ENCODE results near the gene RAB40AL.
"Not testable (repeated sequence)": the region's sequence is repeated elsewhere in the genome, so short reads cannot be mapped to it uniquely, and the experiment has no call there.

Gene RAB40AL, protein sequence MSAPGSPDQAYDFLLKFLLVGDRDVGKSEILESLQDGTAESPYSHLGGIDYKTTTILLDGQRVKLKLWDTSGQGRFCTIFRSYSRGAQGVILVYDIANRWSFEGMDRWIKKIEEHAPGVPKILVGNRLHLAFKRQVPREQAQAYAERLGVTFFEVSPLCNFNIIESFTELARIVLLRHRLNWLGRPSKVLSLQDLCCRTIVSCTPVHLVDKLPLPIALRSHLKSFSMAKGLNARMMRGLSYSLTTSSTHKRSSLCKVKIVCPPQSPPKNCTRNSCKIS

DNA sequence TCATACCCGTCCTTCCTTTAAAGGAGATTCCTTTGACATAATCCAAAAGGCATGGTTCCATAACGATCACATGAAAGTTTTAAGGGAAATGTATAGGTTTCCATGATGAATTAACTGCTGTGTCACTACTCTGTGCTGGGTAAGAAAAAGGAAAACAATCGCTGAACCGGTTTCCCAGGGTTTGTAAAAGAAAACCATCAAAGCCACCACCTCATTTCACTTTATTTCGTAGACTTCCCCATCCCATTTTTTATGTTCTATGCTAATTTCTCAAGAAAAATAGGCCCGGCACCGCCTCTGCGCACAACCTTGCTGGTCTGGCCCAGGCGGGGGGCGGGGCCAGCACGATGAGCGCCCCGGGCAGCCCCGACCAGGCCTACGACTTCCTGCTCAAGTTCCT lies at the start of gene RAB40AL:
Gene RAB40AL, plus strand, starts transcription at position 301 of the 400 bp plus-strand sequence. Its CDS starts 47 bp downstream, at position 348.
- H3K4me3 Mint-ChIP-seq; ATAC-seq (ENCODE audit: low read depth); H3K36me3 Mint-ChIP-seq; H3K27me3 Mint-ChIP-seq; H3K9me3 Mint-ChIP-seq; H3K4me1 Mint-ChIP-seq; DNase-seq (ENCODE audit: low spot score in 2 of 2); H3K27ac Mint-ChIP-seq: not testable (repeated sequence)

DNA sequence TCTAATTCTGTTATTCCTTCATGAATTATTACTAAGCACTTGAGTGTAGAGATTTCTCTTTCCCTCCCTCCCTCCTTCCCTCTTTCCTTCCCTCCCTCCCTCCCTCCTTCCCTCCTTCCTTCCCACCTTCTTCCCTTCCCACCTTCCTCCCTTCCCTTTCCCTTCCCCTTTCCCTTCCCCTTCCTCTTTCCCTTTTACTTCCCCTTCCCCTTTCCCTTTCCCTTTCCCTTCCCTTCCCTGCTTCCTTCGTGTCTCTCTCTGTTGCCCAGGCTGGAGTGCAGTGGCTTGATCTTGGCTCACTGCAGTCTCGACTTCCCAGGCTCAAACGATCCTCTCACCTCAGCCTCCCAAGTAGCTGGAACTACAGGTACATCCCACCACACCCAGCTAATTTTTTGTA lies 49.4 kb upstream of the RAB40AL start:
- Mint-ChIP-seq H3K4me1 (no peaks in the 10 kb centered on the region), H3K27ac (no peak overlapping the region), H3K9me3 (no peaks in the 10 kb centered on the region), H3K4me3 (no peak overlapping the region), H3K36me3 (peaks cover 5% of the 10 kb centered on the region), H3K27me3 (no peaks in the 10 kb centered on the region)
- ATAC-seq (ENCODE audit: low read depth) (no peak), DNase-seq (ENCODE audit: low spot score in 2 of 2) (no peak)

DNA sequence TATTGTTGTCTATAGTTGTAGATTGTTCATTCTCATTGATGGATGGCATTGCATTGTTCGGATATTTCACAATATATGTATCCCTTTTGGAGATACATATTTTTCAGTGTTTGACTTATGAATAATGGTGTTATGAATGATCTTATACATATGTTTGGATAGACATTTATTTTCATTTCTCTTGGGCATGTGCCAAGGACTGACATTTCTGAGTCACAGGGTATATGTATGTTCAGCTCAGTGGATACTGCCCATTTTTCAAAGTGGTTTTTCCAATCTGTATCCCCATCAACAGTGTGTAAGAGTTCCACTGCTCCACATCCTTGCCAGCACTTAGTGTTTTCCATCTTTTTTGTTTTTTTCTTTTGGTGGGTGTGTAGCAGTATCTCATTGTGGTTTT lies 45.0 kb upstream of the RAB40AL start:
- peaks cover 7% of the 10 kb centered on the region for H3K36me3 Mint-ChIP-seq
- H3K9me3 Mint-ChIP-seq = no peaks in the 10 kb centered on the region
- no peak overlapping the region for H3K4me3 Mint-ChIP-seq
- H3K27me3 Mint-ChIP-seq = no peaks in the 10 kb centered on the region
- DNase-seq (ENCODE audit: low spot score in 2 of 2) (no peak), ATAC-seq (ENCODE audit: low read depth) (no peak)
- no peaks in the 10 kb centered on the region for H3K4me1 Mint-ChIP-seq
- no peak overlapping the region for H3K27ac Mint-ChIP-seq

DNA sequence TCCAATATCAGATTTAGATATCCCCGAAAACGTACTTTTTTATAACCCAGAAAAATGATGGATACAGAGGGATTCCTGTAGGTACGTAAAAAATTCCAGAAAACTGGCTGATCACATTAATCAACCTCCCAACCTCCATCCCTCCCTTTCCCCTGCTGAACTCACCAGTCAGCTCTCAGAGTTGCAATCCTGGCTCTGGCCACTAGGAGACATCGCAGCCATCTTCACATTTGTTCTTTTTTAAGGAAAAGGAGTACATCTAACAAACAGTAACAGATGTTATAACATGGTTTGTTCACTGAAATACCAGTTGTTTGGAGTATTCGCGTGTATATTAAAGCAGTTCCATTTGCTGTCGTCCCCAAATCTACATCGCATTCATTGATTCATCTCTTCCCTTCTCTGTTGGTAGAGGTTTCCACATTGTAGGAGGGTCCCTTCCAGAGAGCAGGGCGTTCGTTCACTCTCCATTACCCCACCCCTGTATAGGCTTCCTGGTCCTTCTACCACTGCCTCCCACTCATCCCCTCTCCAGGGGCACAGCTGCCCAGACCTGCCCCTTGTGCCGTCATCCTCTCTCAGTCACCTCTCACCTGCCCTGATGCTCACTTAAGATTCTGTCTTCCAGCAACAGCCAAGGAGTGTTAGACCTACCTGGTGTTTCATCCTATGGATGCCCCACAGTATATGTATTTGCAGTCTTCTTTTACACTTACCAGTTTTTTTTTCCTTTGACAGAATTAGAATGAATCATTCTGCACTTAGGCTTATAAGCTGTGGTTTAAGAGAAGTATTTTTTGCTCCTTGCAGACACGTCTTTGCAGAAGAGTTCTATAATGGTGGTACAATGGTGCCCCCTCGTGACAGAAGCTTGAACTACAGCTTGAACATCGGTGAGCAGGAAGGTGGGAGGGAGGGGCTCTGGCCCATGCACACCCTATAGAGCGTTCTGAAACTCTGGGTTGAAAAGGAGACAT lies 36.8 kb upstream of the RAB40AL start:
- Mint-ChIP-seq H3K9me3 (peaks cover 2% of the 10 kb centered on the region), H3K36me3 (peaks cover 13% of the 10 kb centered on the region), H3K4me1 (peaks cover 6% of the 10 kb centered on the region), H3K4me3 (peak overlapping the region; percentile 40), H3K27me3 (no peaks in the 10 kb centered on the region), H3K27ac (no peak overlapping the region)
- ATAC-seq (ENCODE audit: low read depth) = peak; percentile 72
- DNase-seq (ENCODE audit: low spot score in 2 of 2) = peak; percentile 55 to 69

DNA sequence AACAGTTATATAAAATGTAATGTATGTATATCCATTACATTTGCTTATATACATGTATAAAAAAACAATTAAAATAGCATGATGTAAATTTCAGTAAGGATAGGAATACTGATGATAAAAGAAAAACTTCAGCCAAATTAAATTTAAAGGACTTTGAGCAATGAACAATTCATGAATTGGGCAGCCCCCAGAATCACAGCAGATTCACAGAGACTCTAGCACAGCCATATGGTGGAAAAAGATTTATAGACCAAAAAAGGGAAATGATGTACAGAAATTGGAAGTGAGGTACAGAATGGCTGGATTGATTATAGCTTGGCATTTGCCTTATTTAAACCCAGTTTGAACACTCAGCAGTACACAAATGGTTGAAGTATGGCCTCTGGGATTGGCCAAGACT lies 34.7 kb upstream of the RAB40AL start:
- Mint-ChIP-seq H3K27me3 (no peaks in the 10 kb centered on the region), H3K4me1 (peaks cover 6% of the 10 kb centered on the region), H3K4me3 (no peak overlapping the region), H3K27ac (no peak overlapping the region), H3K36me3 (peaks cover 17% of the 10 kb centered on the region), H3K9me3 (peaks cover 2% of the 10 kb centered on the region)
- ATAC-seq (ENCODE audit: low read depth) = no peak
- no peak for DNase-seq (ENCODE audit: low spot score in 2 of 2)

DNA sequence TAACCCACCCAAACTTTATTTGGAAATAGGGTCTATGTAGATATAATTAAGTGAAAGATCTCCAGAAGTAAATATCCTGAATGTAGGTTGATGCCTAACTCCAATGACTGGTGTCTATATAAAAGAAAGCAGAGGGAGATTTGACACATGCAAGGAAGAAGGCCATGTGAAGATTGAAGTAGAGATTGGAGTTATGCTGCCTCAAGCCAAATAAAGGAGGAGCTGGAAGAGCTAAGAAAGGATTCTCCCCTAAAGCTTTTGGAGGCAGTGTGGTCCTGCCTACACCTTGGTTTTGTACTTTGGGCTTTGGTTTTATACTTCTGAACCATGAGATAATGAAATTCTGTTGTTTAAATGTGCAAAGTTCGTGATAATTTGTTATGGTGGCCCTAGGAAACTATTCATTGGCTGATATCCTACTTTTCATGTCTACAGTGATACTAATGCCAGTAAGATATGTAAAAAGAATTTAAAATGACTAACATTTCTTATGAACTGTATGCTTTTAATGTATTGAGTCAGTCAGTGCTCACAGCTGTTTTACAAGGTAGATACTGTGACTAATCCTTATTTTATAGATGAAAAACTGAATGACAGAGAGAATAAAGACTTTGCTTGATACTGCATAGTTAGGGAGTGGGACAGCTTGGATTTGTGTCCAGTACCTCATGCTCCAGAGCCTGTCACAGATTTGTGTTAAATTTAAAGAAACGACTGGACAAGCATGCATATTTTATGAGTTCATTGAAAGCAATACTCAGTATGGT lies 5.9 kb upstream of the RAB40AL start:
- Mint-ChIP-seq H3K27ac (no peak overlapping the region), H3K4me1 (no peaks in the 10 kb centered on the region), H3K36me3 (no peaks in the 10 kb centered on the region), H3K27me3 (no peaks in the 10 kb centered on the region), H3K9me3 (no peaks in the 10 kb centered on the region), H3K4me3 (no peak overlapping the region)
- DNase-seq (ENCODE audit: low spot score in 2 of 2) (no peak), ATAC-seq (ENCODE audit: low read depth) (no peak)

DNA sequence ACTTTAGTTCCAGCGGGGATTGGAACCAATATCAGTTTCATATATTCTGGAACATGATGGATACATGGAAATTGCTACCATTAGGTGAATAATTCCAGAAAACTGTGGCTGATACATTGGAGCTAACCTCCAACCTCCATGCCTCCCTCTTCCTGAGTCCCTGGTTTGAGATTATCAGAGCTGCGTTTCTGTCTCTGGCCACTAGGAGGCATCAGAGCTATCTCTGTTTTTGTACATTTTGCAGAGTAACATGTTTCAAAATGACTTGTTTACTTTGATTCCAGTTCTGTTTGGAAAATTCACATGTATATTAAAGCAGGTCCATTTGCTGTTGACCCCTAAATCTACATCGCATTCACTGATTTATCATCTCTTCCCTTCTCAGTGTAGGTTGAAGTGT lies 2.4 kb upstream of the RAB40AL start:
- H3K9me3 Mint-ChIP-seq = no peaks in the 10 kb centered on the region
- H3K36me3 Mint-ChIP-seq = no peaks in the 10 kb centered on the region
- DNase-seq (ENCODE audit: low spot score in 2 of 2) (peak in 1 of 2 donors; percentile 26), ATAC-seq (ENCODE audit: low read depth) (no peak)
- no peaks in the 10 kb centered on the region for H3K27me3 Mint-ChIP-seq
- no peak overlapping the region for H3K27ac Mint-ChIP-seq
- no peaks in the 10 kb centered on the region for H3K4me1 Mint-ChIP-seq
- no peak overlapping the region for H3K4me3 Mint-ChIP-seq

DNA sequence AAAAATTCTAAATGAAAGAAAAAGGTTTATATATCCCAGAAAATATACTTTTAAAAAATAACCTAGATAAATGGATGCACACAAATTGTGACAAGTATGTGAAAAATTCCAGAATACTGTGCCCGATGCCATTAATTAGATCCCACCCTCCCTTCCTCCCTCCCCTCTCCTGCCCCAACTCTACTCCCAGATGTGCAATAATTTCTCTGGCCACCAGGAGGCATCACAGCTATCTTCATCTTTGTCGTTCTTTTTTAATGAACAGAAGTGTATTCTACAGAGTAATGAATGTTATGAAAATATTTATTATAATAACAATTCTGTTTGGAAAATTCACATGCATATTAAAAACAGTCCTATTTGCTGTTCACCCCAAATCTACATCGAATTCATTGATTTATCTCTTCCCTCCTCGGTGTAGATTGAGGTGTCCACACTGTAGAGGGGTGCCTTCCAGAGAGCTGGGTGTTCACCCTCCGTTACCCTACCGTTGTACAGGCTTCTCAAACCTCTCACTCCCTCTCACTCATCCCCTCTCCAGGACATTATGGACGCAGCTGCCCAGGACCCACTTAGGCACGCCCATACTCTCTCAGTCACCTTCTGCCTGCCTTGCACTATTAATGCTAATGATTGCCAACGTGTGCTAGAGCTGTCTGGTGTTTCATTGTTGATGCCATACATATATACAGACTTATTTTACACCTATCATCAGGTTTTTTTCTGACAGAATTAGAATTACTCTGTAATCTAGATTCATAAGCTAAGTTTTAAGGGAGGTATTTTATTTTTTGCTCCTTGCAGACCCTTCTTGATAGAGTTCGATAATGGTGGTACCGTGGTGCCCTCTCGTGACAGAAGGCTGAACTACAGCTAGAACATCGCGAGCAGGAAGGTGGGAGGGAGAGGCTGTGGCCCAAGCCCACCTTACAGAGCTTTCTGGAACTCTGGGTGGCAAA lies 14.1 kb downstream of the RAB40AL start:
- H3K4me1 Mint-ChIP-seq = peaks cover 6% of the 10 kb centered on the region
- DNase-seq (ENCODE audit: low spot score in 2 of 2) (peak; percentile 26 to 51), ATAC-seq (ENCODE audit: low read depth) (peak; percentile 67)
- H3K27me3 Mint-ChIP-seq = no peaks in the 10 kb centered on the region
- no peaks in the 10 kb centered on the region for H3K9me3 Mint-ChIP-seq
- H3K36me3 Mint-ChIP-seq = no peaks in the 10 kb centered on the region
- no peak overlapping the region for H3K27ac Mint-ChIP-seq
- peak overlapping the region; percentile 81 for H3K4me3 Mint-ChIP-seq

DNA sequence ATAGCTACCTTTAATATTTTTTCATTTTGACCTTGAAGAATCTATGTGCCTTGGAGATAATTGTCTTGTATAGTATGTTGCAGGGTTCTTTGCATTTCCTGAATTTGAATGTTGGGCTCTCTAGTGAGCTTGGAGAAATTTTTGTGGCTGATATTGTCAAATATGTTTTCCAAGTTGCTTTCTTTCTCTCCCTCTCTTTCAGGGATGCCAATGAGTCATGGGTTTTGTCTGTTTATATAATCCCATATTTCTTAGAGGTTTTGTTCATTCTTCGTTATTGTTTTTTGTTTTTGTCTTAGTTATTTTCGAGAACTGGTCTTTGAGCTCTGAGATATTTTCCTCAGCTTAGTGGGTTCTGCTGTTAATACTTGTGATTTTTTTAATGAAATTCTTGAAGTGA lies 20.7 kb downstream of the RAB40AL start:
- DNase-seq (ENCODE audit: low spot score in 2 of 2) (no peak), ATAC-seq (ENCODE audit: low read depth) (no peak)
- Mint-ChIP-seq H3K4me3 (no peak overlapping the region), H3K27ac (no peak overlapping the region), H3K9me3 (no peaks in the 10 kb centered on the region), H3K27me3 (no peaks in the 10 kb centered on the region), H3K36me3 (no peaks in the 10 kb centered on the region), H3K4me1 (no peaks in the 10 kb centered on the region)

DNA sequence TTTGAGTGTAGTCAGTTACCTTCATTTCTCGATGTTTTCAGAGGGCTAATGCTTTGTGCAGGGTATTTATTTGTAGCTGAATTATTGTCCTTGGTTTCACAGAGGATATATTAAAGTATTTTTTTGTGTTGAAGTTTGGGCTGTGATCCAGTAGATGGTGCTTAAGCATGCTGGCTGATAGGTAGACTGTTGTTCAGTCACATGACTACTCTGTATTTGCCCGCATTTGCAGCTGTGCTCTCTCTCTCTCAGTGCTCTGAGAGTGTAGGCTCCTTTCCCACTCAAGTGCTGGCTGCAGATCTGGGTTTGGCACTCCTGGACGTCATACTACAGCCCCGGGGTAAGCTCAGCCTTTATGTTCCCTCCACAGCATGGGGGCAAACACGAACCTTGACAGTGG lies 21.7 kb downstream of the RAB40AL start:
- no peak for DNase-seq (ENCODE audit: low spot score in 2 of 2)
- Mint-ChIP-seq H3K36me3 (no peaks in the 10 kb centered on the region), H3K27ac (no peak overlapping the region), H3K9me3 (no peaks in the 10 kb centered on the region), H3K4me1 (no peaks in the 10 kb centered on the region), H3K27me3 (no peaks in the 10 kb centered on the region), H3K4me3 (no peak overlapping the region)
- no peak for ATAC-seq (ENCODE audit: low read depth)

DNA sequence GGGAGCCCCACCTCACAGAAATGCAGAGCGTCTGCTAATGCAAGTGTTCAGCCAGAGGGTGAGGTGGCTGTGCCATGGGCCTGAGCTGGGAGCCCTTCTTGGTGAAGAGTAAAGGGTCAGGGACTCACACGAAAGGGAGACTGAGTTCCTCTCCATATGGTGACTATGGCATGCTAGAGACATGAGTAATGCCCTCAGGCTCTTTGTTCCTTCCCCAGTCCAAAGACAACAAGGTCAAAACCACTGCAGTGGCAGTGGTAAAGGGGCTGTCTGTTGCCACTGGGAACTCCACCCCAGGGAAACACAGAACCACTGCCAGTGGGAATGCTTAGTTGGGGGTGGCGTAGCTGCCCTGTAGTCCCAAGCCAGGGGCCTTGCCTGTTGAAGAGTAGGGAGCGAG lies 22.4 kb downstream of the RAB40AL start:
- DNase-seq (ENCODE audit: low spot score in 2 of 2) (no peak), ATAC-seq (ENCODE audit: low read depth) (no peak)
- Mint-ChIP-seq H3K27ac (no peak overlapping the region), H3K27me3 (no peaks in the 10 kb centered on the region), H3K36me3 (no peaks in the 10 kb centered on the region), H3K4me3 (no peak overlapping the region), H3K4me1 (no peaks in the 10 kb centered on the region), H3K9me3 (no peaks in the 10 kb centered on the region)

DNA sequence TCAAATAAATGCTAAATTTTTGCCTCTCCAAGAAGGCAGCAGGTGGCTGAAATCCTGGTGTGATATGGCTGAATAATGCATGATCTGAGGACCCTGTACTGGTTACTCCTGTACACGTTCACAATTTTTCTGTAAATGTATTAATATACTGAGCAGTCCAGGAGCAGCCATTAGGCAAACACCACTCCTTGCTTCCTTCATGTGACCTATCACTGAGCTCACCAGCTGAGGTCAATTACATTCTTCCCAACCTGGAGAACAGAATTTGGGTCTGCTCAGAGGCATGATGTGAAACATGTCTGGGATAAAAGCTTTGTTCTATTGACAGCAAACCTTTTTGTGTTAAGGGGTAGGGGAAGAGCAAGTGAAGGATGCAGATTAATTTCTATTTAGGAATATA lies 26.9 kb downstream of the RAB40AL start:
- Mint-ChIP-seq H3K27ac (no peak overlapping the region), H3K4me3 (no peak overlapping the region), H3K9me3 (peaks cover 5% of the 10 kb centered on the region), H3K4me1 (no peaks in the 10 kb centered on the region), H3K36me3 (no peaks in the 10 kb centered on the region), H3K27me3 (no peaks in the 10 kb centered on the region)
- ATAC-seq (ENCODE audit: low read depth) (no peak), DNase-seq (ENCODE audit: low spot score in 2 of 2) (no peak)

DNA sequence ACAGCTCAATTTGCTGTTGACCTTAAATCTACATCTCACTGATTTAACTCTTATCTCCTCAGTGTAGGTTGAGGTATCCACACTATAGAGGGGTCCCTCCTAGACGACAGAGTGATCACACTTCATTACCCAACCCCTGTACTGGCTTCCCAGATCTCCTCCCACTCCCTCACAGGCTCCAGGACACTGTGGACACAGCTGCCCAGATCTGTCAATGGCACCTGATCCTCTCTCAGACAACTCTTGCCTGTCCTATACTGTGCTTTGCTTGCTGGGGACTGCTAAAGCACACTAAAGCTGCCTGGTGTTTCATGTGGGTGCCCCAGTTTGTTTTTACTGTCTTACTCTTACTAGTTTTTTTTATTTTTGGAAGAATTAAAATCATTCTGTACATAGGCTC lies 27.9 kb downstream of the RAB40AL start:
- peaks cover 5% of the 10 kb centered on the region for H3K9me3 Mint-ChIP-seq
- no peaks in the 10 kb centered on the region for H3K36me3 Mint-ChIP-seq
- no peaks in the 10 kb centered on the region for H3K27me3 Mint-ChIP-seq
- ATAC-seq (ENCODE audit: low read depth) (no peak), DNase-seq (ENCODE audit: low spot score in 2 of 2) (no peak)
- H3K4me1 Mint-ChIP-seq = no peaks in the 10 kb centered on the region
- peak overlapping the region; percentile 70 for H3K27ac Mint-ChIP-seq
- H3K4me3 Mint-ChIP-seq = no peak overlapping the region
